Stimulated activated naive CD4-positive, alpha-beta T cell treated with Interleukin-2 at 50 U/mL for 16 hours (primary cell): ENCODE data around the gene LIN52.

ENCODE experiments used
- DNase-seq: peaks from one replicate; lab custom pipeline; 2025; lab: John Stamatoyannopoulos, UW

Gene LIN52

DNA sequence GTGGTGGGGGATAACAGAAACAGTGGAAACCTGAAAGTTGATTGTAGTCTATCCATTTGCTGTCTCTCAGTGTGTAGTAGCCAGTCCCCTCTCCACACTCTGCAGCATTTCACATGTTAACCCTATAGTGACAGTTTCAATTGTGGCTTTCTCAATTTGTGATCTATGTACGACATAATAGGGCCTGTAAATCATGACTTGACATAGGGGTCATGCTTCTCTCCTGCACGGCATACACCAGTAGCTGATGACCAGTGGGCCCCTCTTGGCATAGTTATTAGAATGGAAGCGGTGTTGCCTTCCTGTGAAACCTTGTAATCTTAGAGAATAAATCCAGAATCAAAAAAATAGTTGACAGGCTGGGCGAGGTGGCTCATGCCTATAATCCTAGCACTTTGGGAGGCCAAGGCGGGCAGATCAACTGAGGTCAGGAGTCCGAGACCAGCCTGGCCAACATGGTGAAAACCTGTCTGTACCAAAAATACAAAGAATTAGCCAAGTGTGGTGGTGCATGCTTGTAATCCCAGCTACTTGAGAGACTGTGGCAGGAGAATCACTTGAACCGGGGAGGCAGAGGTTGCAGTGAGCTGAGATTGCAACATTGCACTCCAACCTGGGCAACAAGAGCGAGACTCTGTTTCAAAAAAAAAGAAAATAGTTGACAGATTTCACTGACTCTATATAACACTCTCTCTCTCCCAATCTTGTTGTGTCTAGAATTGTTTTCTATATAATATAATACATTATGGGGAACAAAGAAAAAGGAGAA lies 109.9 kb downstream of the LIN52 start:
- no peak for DNase-seq

DNA sequence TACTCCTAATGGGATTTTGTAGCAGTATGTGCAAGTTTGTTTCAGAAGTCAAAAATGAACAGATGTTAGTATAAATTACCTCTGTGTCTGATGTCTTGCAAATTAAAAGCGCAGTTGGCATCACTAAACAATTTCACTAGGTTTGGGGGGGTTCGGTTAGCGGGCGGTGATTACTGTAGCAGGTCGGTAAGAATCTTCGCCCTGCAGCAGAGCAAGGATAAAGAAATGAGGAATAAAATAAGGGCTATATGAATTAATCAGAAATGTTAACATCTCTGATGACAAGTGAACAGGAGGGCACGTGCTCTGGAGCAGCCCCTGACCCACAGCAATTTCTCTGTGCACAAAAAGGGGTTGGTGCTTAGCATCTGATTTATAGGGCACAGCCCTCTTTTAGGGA lies 110.9 kb downstream of the LIN52 start:
- DNase-seq = no peak

DNA sequence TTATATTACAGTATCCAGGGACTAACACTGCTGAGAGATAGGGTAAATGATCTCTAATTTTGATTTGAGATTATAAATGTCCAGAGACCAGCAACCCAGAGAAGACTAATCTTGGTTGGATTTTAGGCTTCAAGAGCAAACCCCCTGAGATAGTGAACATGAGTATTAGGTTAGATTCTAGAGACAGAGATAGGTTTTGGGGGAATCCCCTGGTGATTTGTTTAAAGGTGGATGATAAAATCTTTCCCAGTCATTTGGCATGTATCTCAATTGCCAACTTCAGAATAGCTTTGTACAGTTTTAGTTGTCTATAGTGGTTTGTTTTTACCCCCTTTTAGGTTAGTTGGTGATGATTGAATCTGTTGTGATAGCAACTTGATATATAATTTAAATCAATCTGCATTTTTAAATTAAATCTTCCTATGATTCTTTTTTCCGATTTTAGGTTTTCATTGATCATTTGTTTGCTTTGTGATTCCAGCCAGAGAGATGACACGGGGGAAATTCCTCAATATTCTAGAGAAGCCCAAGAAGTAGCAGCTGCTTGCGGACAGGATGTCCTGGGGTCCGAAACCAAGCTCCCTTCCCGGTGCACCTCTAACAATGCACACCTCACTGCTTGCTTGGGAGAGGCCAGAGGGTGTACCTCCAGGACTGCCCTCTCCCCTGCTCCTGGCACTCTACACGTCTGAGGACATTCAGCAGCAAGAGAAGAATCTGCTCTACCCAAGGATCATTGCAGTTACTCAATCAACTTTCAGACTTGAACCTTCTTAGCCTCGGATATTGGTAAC lies 113.9 kb downstream of the LIN52 start:
- DNase-seq = no peak

DNA sequence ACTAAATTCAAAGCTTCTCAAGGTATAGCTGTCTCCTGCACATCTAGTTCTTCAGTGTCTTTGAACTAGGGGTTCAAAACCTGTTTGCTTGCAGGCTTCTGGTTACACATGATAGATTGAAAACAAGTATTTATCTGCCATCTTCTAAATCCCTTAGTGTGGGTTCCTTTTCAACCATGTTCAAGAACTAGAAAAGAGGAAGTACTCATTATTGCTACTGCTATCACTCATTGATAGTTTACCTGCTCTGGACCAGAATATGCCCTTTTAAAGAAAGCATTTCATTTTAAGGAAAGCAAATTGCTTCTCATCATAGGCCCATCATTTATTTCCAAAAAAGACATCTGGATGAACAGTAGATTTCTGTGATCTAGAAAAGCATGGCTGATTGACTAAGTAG lies 117.4 kb downstream of the LIN52 start:
- no peak for DNase-seq

DNA sequence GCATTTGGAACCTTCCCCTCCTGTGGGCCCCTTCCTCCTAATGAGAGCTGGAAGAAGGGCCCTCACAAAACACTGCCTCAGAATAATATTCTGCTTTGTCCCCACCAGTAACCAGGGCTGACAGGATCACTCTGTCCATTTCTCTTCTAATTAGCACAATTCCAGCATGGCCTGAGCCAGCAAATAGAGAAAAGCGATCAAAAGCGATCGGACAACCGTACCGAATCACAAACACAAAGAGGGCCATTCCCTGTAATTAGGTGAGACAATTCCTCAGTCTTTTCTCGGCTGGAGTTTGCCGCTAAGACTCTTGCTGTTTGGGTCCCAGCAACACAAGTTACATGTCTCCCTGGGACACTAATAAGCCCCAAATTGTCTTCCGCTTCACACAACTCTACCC lies 118.9 kb downstream of the LIN52 start:
- no peak for DNase-seq

DNA sequence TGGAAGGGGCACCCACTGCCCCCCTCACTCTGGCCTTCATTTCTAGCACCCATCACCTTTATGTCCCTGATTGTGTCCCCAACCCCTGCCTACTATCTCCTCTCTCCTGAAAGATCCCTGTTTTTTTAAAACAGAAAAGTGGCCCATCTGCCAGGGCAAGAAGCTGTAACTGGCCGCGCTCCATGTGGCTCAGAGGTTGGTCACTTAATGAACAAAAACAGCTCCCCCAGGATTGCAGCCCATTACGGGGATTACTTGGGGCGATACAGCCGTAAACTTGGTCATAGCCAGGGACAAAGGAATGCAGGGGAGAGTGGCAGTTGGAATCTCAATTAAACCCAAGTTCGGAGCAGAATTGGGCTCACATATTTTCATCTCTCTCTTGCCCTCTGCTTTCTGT lies 119.7 kb downstream of the LIN52 start:
- DNase-seq = no peak

DNA sequence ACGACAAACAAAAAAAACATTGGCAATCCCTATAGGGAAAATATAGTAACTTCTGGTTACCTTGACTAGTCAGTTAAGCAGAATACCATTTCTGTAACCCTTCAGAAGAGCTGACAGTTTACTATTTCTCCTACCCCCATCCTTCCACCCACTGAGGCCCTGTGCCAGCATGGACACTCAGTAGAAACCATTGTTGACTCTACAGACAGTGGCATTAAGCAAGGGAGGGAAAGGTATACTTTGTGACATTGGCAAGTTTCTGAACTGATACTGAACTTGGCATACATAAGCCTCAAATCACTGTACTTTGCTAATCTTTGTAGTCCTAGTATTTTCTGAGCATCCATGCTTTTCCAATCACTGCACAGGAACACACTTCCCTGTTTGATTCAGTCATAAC lies 121.1 kb downstream of the LIN52 start:
- DNase-seq = no peak

DNA sequence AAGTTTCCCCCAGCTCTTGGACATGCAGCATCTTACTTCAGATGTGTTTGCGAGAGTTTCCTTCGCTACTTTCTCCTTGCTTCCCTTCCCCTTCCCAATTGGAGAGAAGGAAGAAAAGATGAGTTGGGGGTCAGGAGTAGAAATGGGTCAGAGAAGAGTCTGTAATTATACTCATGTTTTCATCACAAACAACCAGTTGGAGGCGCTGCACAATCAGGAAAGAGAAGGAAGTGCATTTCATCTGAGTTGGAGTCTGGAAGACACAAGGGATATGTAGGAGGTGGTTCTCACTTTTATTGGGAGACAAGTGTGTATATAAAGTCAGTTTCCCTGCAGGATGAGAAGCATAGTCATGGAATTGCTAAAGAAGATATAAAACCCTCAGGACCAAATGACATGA lies 123.2 kb downstream of the LIN52 start:
- no peak for DNase-seq

DNA sequence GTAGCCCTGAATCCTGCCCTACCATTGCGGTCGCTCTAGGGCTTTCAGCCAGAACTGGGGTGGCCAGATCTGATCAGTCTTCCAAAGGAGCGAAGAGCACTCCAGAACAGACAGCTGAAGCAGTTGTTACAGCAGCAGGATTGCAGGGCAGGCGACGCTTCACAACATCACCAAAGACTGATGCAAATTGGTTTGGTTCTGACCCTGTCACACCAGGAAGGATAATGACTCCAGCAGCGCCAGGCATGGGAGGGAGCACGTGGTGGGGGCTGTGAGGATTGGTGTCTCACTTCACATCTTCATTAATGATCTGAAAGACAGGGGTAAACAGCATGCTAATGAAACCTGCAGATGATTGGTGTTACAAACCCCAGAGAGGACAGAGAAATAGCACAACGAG lies 123.9 kb downstream of the LIN52 start:
- no peak for DNase-seq

DNA sequence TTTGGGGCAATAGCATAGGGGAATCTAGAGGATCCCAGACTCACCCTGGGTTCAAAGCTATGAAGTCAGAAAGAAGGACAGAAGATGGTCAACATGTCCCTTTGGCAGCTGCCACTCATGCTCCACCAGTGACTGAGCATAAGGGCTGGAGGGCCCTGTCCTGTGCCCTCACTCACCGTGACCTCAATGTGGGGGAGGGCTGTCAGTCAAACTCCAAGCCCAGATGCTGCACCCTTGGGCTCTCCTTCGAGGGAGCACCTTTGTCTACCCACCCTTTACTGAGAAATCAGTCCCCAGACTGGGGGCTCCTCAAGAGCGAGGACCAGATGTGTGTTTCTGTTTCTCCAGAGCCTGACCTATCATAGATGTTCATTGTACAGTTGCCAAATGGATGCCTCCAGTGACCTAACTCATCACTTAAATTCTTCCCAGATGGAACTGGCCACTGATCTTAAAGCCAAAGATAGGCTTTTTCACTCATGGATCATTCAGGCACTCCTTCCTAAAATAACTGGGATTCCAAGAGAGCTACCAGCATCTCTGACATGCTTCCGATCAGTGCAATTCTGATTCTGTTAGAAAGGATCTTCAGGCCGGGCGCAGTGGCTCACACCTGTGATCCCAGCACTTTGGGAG lies 127.3 kb downstream of the LIN52 start:
- no peak for DNase-seq

DNA sequence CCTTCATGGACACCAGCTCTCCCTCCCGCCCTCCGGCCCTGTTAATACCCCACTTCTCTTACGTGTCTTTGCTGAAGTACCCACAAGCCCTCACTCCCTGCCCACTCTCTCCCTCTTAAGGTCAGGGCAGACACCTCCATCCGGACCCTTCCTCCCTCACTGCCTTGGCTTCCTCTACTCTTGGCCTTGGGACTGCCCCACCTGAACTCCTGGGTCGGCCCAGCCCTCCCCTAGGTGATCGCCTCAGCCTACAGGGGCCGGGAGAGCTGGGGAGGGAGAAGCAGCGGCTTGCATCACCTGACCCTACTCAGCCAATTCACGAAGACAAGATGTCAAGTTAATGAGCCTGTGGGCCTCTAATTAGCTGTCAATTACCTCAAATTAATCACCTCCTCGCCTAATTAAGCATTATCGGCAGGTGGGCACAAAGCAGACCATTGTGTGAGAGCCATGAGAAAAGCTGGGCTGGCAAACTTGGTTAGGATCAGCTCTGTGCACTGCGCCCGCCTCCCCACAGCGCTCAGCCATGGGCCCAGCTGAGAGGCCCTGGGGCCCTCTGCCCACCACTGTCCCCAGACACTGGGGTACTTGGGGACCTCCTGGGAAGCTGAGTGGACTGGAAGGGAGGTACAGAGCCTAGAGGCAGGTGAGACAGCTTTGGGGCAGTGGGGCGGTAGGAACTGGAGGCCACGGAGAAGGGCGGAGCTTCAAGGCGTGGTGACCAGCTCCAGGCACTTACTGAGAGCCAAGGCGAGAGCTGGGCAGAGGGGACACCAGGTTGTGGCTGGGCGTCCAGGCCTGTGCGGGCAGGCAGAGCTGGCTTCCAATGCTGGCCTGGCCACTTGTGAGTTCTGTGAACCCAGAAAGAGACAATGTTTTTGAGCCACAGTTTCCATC lies 129.4 kb downstream of the LIN52 start:
- no peak for DNase-seq

DNA sequence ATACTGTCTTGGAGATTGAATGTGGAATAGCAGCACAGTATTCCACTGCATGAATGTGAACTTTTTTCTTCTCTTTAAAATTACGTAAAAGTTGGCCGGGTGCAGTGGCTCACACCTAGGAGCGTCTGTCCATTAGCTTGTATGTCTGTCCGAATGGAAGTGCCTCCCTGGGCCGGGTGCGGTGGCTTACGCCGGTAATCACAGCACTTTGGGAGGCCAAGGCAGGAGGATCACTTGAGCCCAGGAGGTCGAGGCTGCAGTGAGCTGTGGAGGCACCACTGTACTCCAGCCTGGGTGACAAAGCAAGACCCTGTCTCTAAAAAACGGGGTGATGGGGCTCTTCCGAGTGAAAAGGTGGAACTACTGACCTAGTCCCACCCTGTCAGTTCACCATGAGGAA lies 131.9 kb downstream of the LIN52 start:
- DNase-seq = no peak

DNA sequence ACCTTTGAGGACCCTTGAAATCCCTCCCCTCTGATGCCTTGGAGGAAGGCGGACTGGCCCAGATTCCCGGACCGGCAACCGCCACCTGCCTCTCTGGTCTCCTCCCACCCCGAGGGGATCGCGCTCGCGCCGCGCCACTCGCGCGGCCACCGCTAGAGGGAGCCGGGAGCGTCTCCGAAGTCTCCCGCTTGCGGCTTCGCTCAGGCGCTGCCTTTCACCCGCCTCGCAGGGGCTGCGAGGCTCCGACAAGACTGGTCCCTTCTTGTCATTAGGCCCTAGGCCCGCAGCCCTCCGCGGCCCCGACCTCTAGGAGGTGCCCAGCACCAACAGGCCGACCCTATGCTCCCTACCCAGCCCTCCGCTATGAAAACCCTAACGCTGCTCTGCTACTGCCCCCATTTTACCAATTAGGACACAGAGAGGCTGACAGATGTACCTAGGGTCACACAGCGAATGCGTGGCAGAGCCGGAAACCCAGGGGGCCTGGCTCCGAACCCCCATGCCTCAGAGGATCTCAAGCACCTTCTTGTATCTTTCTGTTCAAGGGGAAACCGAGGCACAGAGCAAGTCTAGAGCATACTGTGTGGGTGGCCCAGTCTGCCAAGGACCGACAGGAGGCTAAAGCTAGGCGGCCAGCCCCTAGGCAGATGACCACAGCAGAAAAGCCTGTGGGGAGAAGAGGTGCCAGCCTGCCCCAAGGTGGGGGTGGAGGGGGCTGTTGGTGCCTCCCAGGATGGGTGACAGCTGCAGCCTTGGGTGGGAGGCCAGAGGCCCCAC lies 133.1 kb downstream of the LIN52 start:
- DNase-seq = peak; percentile 53

DNA sequence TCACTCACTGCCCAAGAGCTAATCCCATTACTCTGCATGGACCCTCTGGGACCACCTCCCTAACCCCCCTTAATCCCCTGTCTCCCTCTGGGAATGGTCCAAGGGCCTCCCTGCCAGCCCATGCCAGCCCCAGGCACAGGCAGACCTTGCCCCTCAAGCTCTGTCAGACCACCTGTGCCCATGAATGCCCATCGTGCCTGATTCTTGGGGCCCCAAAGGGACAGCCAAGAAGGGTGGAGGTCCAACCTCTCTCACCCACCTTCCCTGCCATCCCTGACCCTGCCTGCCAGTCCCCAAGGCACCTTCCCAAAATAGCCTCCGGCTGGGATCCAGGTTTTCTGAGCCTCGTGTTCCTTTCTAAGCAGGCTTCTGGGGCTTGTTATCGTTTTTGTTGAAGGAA lies 133.7 kb downstream of the LIN52 start:
- no peak for DNase-seq

DNA sequence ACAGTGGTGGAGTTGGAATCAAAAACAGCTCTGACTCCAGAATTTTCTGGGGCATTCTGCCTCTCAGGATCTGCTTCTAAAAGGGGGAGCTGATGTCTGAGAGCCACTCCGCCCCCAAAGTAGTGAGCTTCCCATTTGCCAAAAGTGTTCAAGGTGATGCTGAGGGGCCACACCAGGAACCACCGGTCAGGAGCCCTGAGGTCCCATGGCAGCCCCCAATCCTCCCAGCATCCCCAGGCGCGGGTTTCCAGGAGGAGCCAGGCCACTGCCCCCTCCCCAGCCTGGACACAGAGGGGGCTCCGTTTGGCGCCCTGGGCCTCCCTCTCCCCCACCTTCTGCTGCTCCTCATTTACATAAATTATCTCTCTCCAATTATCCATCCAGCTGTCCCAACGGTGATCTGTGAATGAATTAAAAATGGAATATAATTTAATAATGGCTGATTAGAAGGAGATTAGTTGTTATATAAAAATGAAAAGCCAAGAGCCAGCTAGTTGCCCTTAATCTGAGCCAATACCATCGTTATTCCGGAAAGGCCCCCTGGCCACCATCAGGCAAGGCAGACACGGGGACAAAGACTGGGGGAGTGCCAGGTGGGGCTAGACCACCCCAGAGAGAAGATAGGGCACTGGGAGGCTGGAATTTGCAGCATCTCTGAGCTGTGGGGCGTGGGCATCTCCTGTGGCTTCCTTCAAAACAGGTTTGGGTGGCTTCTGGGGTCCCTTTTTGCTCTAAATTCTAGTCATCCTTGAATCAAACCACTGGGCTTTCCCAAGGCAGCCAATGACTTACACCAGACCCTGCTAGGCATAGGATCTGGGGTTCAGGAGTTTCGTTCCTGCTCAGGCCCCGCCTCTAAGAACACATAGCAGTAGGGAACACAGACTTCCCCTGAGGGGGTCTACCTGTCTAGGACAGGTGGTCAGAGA lies 134.8 kb downstream of the LIN52 start:
- no peak for DNase-seq

DNA sequence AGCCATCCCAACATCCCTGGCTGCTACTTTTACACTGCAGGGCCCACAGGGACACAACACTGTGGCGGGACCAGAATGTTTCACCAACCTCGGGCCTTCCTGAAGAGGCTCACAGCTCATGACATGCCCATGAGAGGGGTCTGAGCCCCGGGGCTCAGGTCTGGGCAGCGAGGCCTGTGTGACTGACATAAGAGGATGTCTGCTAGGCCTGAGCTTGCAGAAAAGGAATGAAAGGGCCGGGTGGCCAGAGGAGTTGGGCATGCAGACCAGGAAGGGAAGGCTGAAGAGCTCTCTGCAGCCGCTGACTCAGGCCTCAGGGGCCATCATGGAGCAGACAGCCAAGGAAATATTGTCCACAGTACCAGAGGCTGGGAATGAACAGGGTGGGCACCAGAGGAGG lies 136.2 kb downstream of the LIN52 start:
- DNase-seq = no peak

DNA sequence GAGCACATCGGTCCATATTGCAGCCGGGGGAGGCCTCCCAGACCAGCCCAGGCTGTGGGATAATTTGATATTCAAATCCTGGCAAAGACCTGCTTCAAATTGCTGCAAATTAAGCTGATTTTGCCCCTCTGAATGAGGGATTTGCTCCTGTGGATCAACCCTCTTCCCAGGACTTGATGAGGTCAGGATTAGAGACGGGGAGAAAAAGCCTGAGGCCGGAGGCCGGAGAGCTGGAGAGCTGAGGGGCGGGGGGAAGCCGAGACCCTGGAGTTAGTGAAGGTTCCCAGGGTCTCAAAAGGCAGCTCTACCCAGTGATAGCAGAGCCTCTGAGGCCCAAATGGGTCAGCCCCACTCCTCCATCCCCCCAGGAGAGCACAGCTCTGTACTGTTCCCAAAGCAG lies 137.0 kb downstream of the LIN52 start:
- DNase-seq = no peak

DNA sequence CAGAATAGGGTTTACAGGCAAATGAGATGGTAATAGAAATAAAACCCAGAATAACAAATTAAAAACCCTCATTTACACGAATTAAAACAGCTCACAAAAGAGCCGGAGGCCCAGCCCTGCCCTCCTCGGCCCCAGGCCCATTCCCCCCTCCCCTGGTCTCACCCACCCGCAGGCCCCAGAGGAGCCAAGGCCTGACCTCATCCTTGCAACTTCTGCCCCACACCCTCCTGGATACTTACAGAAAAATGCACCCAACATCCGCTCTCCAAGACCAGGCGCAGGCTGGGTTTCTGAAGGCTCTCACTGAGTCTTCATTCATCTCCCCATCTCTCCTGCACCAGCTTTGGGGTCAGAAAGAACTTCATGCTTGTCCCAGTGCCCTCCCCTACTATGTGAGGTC lies 138.3 kb downstream of the LIN52 start:
- no peak for DNase-seq

DNA sequence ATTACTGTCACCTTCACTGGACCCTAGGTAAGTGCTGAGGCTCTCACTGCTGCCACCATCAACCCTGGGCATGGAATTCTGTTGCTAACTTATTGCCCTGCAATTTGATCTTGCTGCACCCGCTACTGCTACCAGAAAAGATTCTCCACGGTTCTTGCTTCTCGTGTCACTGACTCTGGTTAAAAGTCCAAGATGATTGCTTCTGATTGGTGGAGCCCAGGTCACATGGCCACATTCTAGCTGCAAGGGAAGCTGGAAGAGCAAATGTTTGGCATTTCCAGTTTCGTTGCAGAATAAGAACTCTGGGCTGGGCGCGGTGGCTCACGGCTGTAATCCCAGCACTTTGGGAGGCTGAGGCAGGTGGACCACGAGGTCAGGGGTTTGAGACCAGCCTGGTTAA lies 147.0 kb downstream of the LIN52 start:
- DNase-seq = no peak

DNA sequence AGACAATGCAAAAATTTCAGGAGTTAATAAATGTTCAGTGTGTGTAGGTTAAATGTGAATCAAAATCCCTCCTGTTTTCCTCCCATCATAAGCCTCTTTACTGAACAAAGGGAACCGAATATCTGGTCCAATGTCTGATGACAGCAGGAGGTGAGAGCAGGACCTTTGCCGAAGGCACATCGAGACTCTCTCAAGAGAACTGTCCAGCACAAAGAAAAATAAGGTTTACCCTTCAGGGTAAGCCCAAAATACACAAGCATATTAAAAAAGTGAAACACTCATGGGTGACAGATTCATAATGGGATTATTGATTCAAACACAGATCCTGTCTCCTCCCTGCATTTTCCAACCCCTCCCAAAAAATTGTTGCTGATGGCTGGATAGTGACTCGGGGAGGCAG lies 150.3 kb downstream of the LIN52 start:
- DNase-seq = no peak
